ENCODE results near the gene HOXD4.

GRCh38 chr2:176175709-176176607 is 24.6 kb downstream of the HOXD4 start:
- TF ChIP-seq CTCF (IDR thresholded peaks at IDR 0.05) (no peak), POLR2A (IDR thresholded peaks at IDR 0.05) (no peak)

All from lower leg skin (tissue), 3 donors.